ENCODE measurements around the gene MCRIP1. TPM values are rescaled to one million over a fixed set of nuclear protein-coding genes. Genes with fewer than 3 reads are reported as not detected.

The MCRIP1 gene
- total RNA-seq, 1 donor from 2014 or later, result 35.6 TPM

DNA sequence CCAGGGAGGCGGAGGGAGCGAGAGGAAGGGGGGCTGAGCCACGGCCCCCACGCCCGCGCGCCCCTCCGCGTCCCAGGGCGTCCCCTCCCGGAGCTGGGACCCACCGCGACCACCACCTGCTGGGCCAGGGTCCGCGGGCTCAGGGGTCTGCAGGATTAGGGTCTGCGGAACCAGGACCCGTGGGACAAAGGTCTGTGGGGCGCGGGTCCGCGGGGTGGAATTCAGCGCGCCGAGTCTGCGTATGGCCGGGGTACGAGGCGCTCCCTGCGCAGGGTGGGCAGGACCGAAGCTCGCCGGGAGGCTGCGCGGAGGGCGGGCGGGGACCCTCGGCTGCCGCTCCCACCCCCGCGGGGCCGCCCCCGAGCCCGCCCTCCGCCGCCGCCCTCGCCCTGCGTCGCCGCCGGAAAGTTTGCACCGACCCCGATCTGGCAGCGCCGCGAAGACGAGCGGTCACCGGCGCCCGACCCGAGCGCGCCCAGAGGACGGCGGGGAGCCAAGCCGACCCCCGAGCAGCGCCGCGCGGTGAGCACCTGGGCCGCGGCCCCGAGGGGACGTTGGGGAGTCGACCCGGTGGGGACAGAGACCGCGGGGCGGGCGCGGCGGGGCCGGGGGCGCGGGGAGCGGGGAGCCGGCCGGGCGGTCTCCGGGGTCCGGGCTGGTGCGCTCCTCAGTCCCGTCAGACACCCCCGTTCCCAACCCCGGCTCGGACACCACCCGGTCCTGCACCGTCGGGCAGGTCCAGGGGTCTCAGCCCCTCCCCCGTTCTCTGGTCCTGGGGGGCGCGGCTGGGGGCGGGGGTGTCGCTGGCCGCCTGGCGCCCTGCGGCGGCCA is 29.1 kb downstream of the MCRIP1 start, which contains the start of gene GCGR:
TSS of gene GCGR (plus strand) at position 423 of the 831 bp plus-strand sequence. CDS start 4,869 bp downstream, outside the sequence.
- no peak for DNase-seq

- no peak for DNase-seq
These were observed 30.0 kb downstream of the MCRIP1 start for GRCh38 chr17:81802856-81803643.

- DNase-seq, result no peak
These were observed 30.9 kb downstream of the MCRIP1 start for GRCh38 chr17:81802048-81802758.

- DNase-seq, result no peak
These were observed 31.8 kb downstream of the MCRIP1 start for GRCh38 chr17:81801327-81801726.

GRCh38 chr17:81794509-81794908 is 38.6 kb downstream of the MCRIP1 start:
- no peak for DNase-seq

DNA sequence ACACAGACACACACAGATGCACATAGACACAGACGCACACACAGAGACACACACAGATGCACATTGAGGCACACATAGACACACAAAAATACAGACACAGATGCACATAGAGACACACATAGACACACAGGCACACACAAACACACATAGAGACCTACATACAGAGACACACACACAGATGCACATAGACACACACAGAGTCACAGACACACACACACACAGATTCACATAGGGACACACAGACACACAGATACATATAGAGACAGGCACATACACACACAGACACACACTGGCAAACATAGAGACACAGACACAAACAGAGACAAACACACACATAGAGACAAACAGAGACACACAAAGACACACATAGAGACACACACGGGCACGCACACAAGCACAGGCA is 39.0 kb downstream of the MCRIP1 start:
- no peak for DNase-seq

DNA sequence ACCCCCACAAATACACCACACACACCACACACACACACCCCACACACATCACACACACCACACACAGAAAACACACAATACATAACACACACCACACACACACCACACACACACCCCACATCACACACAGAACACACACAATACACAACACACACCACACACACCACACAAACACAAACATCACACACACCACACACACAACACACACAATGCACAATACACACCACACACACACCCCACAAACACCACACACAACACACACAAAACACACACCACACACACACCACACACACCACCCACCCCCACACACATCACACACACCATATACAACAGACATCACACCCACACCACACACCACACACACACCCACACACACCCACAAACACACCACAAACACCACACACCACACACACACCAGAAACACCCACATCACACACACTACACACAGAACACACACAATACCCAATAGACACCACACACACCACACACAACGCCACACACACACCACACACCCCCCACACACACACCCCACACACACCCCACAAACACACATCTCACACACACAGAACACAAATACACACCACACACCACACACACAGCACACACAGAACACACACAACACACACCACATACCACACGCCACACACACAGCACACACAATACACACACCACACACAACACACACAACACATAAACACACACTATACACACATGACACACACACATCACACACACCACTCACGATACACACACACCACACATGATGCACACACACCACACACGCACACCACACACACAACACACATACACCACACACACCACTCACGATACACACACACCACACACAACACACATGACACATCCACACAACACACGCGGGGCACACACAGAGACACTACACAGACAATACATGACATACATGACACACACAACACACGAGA is 40.1 kb downstream of the MCRIP1 start:
- no peak for DNase-seq

Other genes starting within 250 kb of the MCRIP1 start
- 35.4 TPM for gene NPLOC4, start 196.2 kb downstream of the MCRIP1 start, total RNA-seq
- gene TSPAN10, start 196.1 kb downstream of the MCRIP1 start, total RNA-seq, result 1.2 TPM
- 0.49 TPM for gene PDE6G, start 176.7 kb downstream of the MCRIP1 start, total RNA-seq
- 8.5 TPM for gene OXLD1, start 166.7 kb downstream of the MCRIP1 start, total RNA-seq
- 5.9 TPM for gene CCDC137, start 166.6 kb downstream of the MCRIP1 start, total RNA-seq
- 32.1 TPM for gene ARL16, start 149.5 kb downstream of the MCRIP1 start, total RNA-seq
- 36.6 TPM for gene HGS, start 149.3 kb downstream of the MCRIP1 start, total RNA-seq
- gene MRPL12, start 129.9 kb downstream of the MCRIP1 start, total RNA-seq, result 9.2 TPM
- gene SLC25A10, start 121.0 kb downstream of the MCRIP1 start, total RNA-seq, result 7.1 TPM
- gene GCGR, start 29.1 kb downstream of the MCRIP1 start, total RNA-seq, result not detected
- gene PPP1R27, start 1.8 kb upstream of the MCRIP1 start, total RNA-seq, result 10.0 TPM
- gene P4HB, start 27.2 kb upstream of the MCRIP1 start, total RNA-seq, result 208 TPM
- gene ARHGDIA, start 38.0 kb upstream of the MCRIP1 start, total RNA-seq, result 51.6 TPM
- 67.6 TPM for gene ALYREF, start 58.3 kb upstream of the MCRIP1 start, total RNA-seq
- gene ANAPC11, start 58.4 kb upstream of the MCRIP1 start, total RNA-seq, result 60.1 TPM
- gene NPB, start 68.9 kb upstream of the MCRIP1 start, total RNA-seq, result 0.59 TPM
- gene PCYT2, start 78.1 kb upstream of the MCRIP1 start, total RNA-seq, result 18.6 TPM
- gene SIRT7, start 84.9 kb upstream of the MCRIP1 start, total RNA-seq, result 12.6 TPM
- 8.1 TPM for gene MAFG, start 94.4 kb upstream of the MCRIP1 start, total RNA-seq
- 49.4 TPM for gene PYCR1, start 104.0 kb upstream of the MCRIP1 start, total RNA-seq
- 3.2 TPM for gene MYADML2, start 113.9 kb upstream of the MCRIP1 start, total RNA-seq
- gene NOTUM, start 127.9 kb upstream of the MCRIP1 start, total RNA-seq, result 1.7 TPM
- gene ASPSCR1, start 144.3 kb upstream of the MCRIP1 start, total RNA-seq, result 19.2 TPM
- 19.7 TPM for gene CENPX, start 189.6 kb upstream of the MCRIP1 start, total RNA-seq
- gene LRRC45, start 190.0 kb upstream of the MCRIP1 start, total RNA-seq, result 8.6 TPM
- 15.6 TPM for gene RAC3, start 198.4 kb upstream of the MCRIP1 start, total RNA-seq
- 33.4 TPM for gene DCXR, start 204.4 kb upstream of the MCRIP1 start, total RNA-seq
- gene RFNG, start 218.5 kb upstream of the MCRIP1 start, total RNA-seq, result 19.3 TPM
- gene GPS1, start 218.6 kb upstream of the MCRIP1 start, total RNA-seq, result 35.5 TPM
- 35.7 TPM for gene DUS1L, start 232.5 kb upstream of the MCRIP1 start, total RNA-seq

All from skin of body (tissue), 2 donors.